A673 (cell line): ENCODE data around the gene EIF2S1.

Source experiments
- EZH2 ChIP-seq: fragments of 200-600 bp; sonication (generic); IDR thresholded peaks from 2 replicates; pipeline ENCODE4 v1.6.1; 2017; ENCODE audit warnings: borderline replicate concordance, low read depth, mild to moderate bottlenecking, mixed read lengths, antibody characterized with exemption, low read length; ENCODE audit not compliant: poor library complexity, severe bottlenecking
- TF ChIP-seq, protein P1 (sequence below): fragments of 300-800, 200-600 bp; sonication (generic); conservative IDR thresholded peaks from 2 replicates; pipeline ENCODE4 v1.5.1; 2017; ENCODE audit warnings: low read depth, mild to moderate bottlenecking, antibody characterized with exemption, low read length, moderate library complexity, mixed read lengths

DNA sequence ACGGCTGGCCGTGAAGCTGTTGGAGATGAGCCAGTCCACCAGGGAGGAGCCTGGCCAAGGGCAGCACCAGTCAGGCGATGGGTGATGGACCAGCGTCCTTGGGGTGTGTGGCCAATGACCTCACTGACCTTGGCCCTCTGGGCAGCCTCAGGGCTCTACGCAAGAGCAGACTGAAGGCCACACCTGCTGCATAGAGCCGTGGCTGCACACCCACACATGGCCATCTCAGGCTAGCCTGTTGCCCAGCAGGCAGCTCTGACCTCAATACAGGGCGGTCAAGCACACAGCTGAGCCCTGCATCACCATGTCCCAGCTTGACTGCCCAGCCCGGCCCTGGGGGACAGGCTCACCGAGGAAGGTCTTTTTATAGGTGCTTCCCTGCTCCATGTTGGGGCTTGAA lies 32.7 kb downstream of the EIF2S1 start:
- TF ChIP-seq, protein P1, sequence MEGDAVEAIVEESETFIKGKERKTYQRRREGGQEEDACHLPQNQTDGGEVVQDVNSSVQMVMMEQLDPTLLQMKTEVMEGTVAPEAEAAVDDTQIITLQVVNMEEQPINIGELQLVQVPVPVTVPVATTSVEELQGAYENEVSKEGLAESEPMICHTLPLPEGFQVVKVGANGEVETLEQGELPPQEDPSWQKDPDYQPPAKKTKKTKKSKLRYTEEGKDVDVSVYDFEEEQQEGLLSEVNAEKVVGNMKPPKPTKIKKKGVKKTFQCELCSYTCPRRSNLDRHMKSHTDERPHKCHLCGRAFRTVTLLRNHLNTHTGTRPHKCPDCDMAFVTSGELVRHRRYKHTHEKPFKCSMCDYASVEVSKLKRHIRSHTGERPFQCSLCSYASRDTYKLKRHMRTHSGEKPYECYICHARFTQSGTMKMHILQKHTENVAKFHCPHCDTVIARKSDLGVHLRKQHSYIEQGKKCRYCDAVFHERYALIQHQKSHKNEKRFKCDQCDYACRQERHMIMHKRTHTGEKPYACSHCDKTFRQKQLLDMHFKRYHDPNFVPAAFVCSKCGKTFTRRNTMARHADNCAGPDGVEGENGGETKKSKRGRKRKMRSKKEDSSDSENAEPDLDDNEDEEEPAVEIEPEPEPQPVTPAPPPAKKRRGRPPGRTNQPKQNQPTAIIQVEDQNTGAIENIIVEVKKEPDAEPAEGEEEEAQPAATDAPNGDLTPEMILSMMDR: no peak
- no peak for TF ChIP-seq EZH2
